RWPE2 (cell line): ENCODE measurements around the gene RBM23.
A peak's percentile ranks its signal among the peaks of the same experiment; 100 is the strongest.

ENCODE experiments used
- ATAC-seq: fragments of 200-7000 bp; cut with Tn5 transposase; 3 replicates; pipeline ENCODE4 v1.9.1; 2021; ENCODE audit warnings: low read depth
- DNase-seq: peaks from one replicate; pipeline ENCODE4 v3.0.0-alpha.2; 2020; ENCODE audit warnings: low spot score
- H3K27ac ChIP-seq: fragments of 450-650 bp; 2 replicates; pipeline ENCODE4 v1.5.1; 2017; ENCODE audit warnings: mild to moderate bottlenecking; ENCODE audit not compliant: poor library complexity, severe bottlenecking
- H3K27me3 ChIP-seq: fragments of 250-450 bp; sonication (Bioruptor Pico); 2 replicates; pipeline ENCODE4 v1.5.1; 2021; ENCODE audit warnings: mild to moderate bottlenecking, moderate library complexity; ENCODE audit not compliant: insufficient read depth, poor library complexity, severe bottlenecking
- H3K36me3 ChIP-seq: fragments of 250-450 bp; sonication (Bioruptor Pico); 2 replicates; pipeline ENCODE4 v1.5.1; 2020; ENCODE audit warnings: low read depth, mild to moderate bottlenecking, moderate library complexity
- H3K4me1 ChIP-seq: fragments of 250-450 bp; sonication (Bioruptor Pico); 2 replicates; pipeline ENCODE4 v1.5.1; 2021; ENCODE audit warnings: mild to moderate bottlenecking, moderate library complexity; ENCODE audit not compliant: insufficient read depth, poor library complexity, severe bottlenecking
- H3K4me3 ChIP-seq: fragments of 250-450 bp; sonication (Bioruptor Pico); 2 replicates; pipeline ENCODE4 v1.5.1; 2021; ENCODE audit warnings: mild to moderate bottlenecking, moderate library complexity; ENCODE audit not compliant: severe bottlenecking
- H3K9me3 ChIP-seq: fragments of 250-450 bp; sonication (Bioruptor Pico); 2 replicates; pipeline ENCODE4 v1.5.1; 2021; ENCODE audit warnings: mild to moderate bottlenecking, moderate library complexity; ENCODE audit not compliant: severe bottlenecking
- TF ChIP-seq, protein P1 (sequence below): fragments of 450-650 bp; IDR thresholded peaks from one replicate; pipeline ENCODE4 v1.5.1; 2017; ENCODE audit warnings: mild to moderate bottlenecking, moderate library complexity; ENCODE audit not compliant: poor library complexity, severe bottlenecking

Gene RBM23

DNA sequence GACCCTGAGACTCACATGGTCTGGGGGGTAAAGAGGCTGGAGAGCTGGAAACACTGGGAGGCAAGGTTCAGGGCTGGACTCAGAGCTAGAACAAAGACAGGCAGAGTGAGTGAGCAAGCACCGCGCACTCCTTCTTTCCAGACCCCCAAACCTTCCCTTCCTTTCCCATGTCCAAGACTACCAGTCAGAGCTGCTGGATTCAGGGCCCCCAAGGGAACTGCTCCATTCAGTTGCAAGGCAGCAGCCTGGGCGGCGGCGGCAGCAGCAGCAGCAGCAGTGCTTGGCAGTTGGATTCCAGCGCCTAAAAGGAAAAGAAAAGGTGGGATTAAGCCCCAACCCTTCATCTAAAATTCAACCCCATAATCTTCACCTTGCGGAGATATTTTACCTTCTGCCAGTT lies 17.1 kb downstream of the RBM23 start:
- H3K36me3 ChIP-seq = peaks cover 64% of the 10 kb centered on the region
- H3K27me3 ChIP-seq = no peaks in the 10 kb centered on the region
- ATAC-seq = no peak
- H3K4me3 ChIP-seq = no peak overlapping the region
- peaks cover 12% of the 10 kb centered on the region for H3K4me1 ChIP-seq
- no peak for DNase-seq
- TF ChIP-seq, protein P1, sequence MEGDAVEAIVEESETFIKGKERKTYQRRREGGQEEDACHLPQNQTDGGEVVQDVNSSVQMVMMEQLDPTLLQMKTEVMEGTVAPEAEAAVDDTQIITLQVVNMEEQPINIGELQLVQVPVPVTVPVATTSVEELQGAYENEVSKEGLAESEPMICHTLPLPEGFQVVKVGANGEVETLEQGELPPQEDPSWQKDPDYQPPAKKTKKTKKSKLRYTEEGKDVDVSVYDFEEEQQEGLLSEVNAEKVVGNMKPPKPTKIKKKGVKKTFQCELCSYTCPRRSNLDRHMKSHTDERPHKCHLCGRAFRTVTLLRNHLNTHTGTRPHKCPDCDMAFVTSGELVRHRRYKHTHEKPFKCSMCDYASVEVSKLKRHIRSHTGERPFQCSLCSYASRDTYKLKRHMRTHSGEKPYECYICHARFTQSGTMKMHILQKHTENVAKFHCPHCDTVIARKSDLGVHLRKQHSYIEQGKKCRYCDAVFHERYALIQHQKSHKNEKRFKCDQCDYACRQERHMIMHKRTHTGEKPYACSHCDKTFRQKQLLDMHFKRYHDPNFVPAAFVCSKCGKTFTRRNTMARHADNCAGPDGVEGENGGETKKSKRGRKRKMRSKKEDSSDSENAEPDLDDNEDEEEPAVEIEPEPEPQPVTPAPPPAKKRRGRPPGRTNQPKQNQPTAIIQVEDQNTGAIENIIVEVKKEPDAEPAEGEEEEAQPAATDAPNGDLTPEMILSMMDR = no peak
- H3K27ac ChIP-seq = no peak overlapping the region
- no peaks in the 10 kb centered on the region for H3K9me3 ChIP-seq

DNA sequence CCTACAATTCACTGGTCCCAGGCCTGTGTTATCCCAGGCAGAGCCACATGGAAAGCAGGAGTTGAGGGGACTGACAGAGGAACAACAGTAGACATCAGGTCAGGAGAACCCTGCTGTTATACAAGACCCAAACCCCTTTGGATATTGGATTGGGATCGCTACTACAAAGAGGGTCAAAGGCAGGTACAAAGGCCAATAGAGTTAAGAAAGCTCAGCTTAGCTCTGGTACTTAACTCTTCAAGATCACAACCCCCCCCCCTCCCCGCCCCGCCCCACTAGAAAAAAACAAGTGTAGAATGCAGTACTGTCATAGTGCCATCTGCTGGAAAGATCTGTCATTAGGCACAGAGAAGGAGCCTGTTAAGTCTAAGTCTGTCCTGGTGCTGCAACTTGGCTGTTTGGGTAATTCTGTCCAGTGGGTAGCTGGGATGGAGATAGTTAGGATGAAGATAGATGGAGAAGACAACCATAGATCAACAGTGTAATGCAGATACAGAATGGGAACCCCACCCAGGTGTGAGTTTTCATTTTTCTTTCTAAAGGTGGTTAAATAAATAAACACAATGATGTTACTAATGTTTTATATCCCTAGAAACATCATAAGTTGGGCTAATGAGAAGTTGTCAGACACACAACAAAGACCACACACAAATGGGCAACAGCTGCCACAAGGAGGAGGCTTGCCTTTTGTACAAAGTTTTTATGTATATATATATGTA lies 18.7 kb downstream of the RBM23 start:
- Histone ChIP-seq H3K9me3 (no peaks in the 10 kb centered on the region), H3K27ac (no peak overlapping the region), H3K4me3 (no peak overlapping the region), H3K36me3 (peaks cover 48% of the 10 kb centered on the region), H3K4me1 (peaks cover 12% of the 10 kb centered on the region), H3K27me3 (no peaks in the 10 kb centered on the region)
- DNase-seq = no peak
- TF ChIP-seq, protein P1 = peak; percentile 91
- peak; percentile 47 for ATAC-seq

DNA sequence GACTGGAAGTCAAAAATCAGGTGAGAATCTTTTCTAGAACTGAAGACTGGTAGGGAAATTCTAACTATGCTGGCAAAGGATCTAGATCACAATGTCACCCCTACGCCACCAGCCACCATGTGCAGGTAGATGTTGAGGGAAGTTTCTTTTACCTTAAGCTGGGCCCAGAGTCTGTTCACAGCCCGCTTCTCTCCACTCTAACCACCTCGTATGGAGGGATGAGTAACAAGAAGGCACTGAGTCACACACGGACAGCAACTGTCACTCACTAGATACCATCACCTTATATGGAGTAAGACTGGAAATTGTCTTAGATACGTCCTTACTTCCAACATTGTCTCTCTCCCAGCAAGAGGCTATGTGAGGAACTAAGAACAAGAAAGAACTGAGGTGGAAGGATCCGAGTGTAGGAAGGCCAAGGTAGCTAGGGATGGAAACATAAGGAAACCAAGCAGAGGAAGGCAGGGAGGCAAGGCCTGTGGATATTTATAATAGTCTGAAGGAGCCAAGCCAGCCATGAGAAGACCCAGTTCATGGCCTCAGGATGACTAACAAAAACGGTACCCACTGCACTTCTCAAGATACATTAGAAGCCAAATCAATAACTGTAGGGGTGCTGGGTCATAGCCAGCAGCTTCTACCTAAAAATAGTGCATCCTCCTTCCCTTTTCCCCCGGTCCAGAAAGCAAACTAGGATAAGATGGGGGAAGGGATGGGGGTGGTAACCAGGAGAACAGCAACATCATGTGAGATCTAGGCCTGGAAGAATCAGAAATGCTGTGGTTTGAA lies 20.5 kb downstream of the RBM23 start:
- H3K4me3 ChIP-seq = no peak overlapping the region
- ATAC-seq (peak; percentile 97), DNase-seq (no peak)
- peaks cover 31% of the 10 kb centered on the region for H3K36me3 ChIP-seq
- H3K4me1 ChIP-seq = peaks cover 12% of the 10 kb centered on the region
- H3K27ac ChIP-seq = peak overlapping the region; percentile 49
- no peaks in the 10 kb centered on the region for H3K27me3 ChIP-seq
- TF ChIP-seq, protein P1 = no peak
- H3K9me3 ChIP-seq = no peaks in the 10 kb centered on the region

DNA sequence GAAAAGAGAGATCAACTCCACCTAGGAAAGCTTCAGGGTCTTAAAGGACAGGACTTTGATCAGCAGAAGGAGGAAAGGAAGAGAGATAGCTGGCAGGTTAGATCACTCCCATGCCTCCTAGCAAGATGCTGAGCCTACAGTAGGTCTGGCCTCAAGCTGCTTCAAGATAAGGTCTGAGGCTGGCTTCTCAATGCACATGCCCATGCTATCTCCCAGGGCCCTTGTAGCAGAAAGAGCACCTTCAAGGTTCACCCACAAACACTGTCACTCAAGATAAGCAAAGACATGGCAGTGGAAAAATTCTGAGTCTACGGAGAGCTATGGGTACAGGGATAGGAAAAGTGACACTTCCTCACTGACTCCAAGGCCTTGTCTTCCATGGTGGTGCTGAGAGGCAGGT lies 21.6 kb downstream of the RBM23 start:
- TF ChIP-seq, protein P1 = no peak
- H3K27ac ChIP-seq = peak overlapping the region; percentile 49
- no peaks in the 10 kb centered on the region for H3K9me3 ChIP-seq
- H3K4me1 ChIP-seq = peaks cover 12% of the 10 kb centered on the region
- no peak for ATAC-seq
- H3K27me3 ChIP-seq = no peaks in the 10 kb centered on the region
- no peak for DNase-seq
- peaks cover 21% of the 10 kb centered on the region for H3K36me3 ChIP-seq
- no peak overlapping the region for H3K4me3 ChIP-seq
